Esophagus muscularis mucosa (tissue), 4 donors: ENCODE data around the gene IQCH. TPM values are rescaled to one million over a fixed set of nuclear protein-coding genes. Genes with fewer than 3 reads are reported as not detected.

Experiments
- DNase-seq: peaks from one replicate; pipeline ENCODE4 v3.0.0-alpha.2; 2017; ENCODE audit errors: extremely low spot score
- H3K27ac ChIP-seq, 4 donors: fragments of 200-600 bp; sonication (generic); replicated peaks in 1 of 4; 1 replicate in 3 of 4; 2 replicates in 1 of 4; pipeline ENCODE4 v1.5.1; 2016 to 2019; ENCODE audit warnings: mild to moderate bottlenecking in 1 of 4
- H3K27me3 ChIP-seq, 4 donors: fragments of 200-600 bp; sonication (generic); one replicate each; pipeline versions ENCODE4 v1.5.1 to v1.6.0; 2016 to 2019
- H3K36me3 ChIP-seq, 4 donors: fragments of 200-600 bp; sonication (generic); one replicate each; pipeline ENCODE4 v1.5.1; 2016 to 2019
- H3K4me1 ChIP-seq, 4 donors: fragments of 200-600 bp; sonication (generic); one replicate each; pipeline ENCODE4 v1.5.1; 2016 to 2019
- H3K4me3 ChIP-seq, 4 donors: fragments of 200-600 bp; sonication (generic); 1 replicate in 2 of 4; 2 replicates in 2 of 4; pipeline ENCODE4 v1.5.1; 2016 to 2019; ENCODE audit warnings: mild to moderate bottlenecking in 4 of 4, moderate library complexity in 1 of 4
- H3K9me3 ChIP-seq, 4 donors: fragments of 200-600 bp; sonication (generic); 1 replicate in 3 of 4; 2 replicates in 1 of 4; pipeline ENCODE4 v1.5.1; 2016 to 2019
- EP300 ChIP-seq: sonication (generic); formaldehyde crosslinking; IDR thresholded peaks from one replicate; pipeline ENCODE4 v1.6.1; 2017; ENCODE audit warnings: antibody characterized with exemption
- POLR2A ChIP-seq: fragments of 450-650 bp; IDR thresholded peaks from one replicate; pipeline ENCODE4 v1.6.1; 2017; ENCODE audit warnings: antibody characterized with exemption, moderate library complexity, mild to moderate bottlenecking, low read depth
- POLR2AphosphoS5 ChIP-seq, 2 donors: sonication (generic); formaldehyde crosslinking; IDR thresholded peaks; one replicate each; pipeline ENCODE4 v1.6.1; 2017; ENCODE audit warnings: antibody characterized with exemption in 2 of 2
- WGBS: methylation state at CpG from one replicate; pipeline ENCODE4 v1.1.5; 2018; 5-methylcytosine and 5-hydroxymethylcytosine counted together
- intact Hi-C: fragments of 100-400 bp; cut with DNase I; formaldehyde crosslinking; loops from one replicate; pipeline ENCODE4 v1.15.1; 2023
- total RNA-seq, 4 donors: library from RNA; depleted of rRNA; stranded (reverse); fragments of >200 nt; gene quantifications; one replicate each; pipeline versions ENCODE4 v1.1.0 to v1.2.1, GENCODE V29; 2016
- TF ChIP-seq, protein P1 (sequence below), 3 experiments: fragments of 200-600 bp in 2 of 3; fragments of 450-650 bp in 1 of 3; sonication (generic) in 2 of 3; IDR thresholded peaks; one replicate each; pipeline ENCODE4 v1.5.1; 2017 to 2019; ENCODE audit warnings: antibody characterized with exemption in 3 of 3, mild to moderate bottlenecking in 2 of 3, moderate library complexity in 1 of 3

Gene IQCH
- total RNA-seq, 4 donors from 2014 or later, result 0.58 to 2.4 (median 1.2) TPM

DNA sequence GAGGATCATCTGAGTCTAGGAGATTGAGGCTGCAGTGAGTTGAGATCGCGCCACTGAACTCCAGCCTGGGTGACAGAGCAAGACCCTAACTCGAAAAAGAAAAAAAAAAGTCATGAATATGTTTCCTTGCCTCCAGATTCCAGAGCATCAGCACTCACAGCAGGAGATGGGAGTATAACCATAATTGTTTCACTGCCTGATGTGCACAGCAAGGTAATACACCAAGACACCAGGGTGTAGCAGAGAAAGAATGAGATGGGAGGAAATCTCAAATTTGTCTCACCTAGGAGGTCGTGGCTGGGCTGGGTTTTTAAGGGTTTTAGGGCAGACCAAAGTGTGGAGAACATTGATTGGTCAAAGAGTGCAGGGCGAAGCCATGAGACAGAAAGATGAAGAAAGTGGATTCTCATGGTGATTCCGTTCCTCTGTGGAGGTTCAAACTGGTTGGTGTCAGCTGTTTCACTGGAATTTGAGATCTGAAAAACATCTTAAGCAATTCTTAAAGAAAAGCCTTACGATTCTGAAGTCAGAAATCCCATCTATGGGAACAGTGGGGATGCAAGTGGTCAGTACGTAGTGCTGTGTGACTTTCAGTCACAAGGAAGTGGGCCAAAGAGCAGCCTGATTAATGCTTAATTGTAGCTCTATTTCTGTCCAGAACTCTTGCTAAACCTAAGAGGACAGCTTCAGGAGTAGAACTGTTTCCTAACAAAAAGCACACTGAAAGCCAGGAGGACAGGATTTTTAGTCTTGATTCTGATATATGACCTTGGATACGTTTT, 258.5 kb downstream of the IQCH start:
- H3K9me3 ChIP-seq, result no peaks in the 10 kb centered on the region
- peaks cover 13 to 56% (median 35%) of the 10 kb centered on the region in 4 donors for H3K36me3 ChIP-seq
- H3K27ac ChIP-seq, result no peak overlapping the region
- TF ChIP-seq EP300 (no peak), POLR2AphosphoS5 (IDR thresholded peaks at IDR 0.05) (no peak), POLR2A (no peak)
- TF ChIP-seq, protein P1, sequence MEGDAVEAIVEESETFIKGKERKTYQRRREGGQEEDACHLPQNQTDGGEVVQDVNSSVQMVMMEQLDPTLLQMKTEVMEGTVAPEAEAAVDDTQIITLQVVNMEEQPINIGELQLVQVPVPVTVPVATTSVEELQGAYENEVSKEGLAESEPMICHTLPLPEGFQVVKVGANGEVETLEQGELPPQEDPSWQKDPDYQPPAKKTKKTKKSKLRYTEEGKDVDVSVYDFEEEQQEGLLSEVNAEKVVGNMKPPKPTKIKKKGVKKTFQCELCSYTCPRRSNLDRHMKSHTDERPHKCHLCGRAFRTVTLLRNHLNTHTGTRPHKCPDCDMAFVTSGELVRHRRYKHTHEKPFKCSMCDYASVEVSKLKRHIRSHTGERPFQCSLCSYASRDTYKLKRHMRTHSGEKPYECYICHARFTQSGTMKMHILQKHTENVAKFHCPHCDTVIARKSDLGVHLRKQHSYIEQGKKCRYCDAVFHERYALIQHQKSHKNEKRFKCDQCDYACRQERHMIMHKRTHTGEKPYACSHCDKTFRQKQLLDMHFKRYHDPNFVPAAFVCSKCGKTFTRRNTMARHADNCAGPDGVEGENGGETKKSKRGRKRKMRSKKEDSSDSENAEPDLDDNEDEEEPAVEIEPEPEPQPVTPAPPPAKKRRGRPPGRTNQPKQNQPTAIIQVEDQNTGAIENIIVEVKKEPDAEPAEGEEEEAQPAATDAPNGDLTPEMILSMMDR (IDR thresholded peaks at IDR 0.05), result no peak
- WGBS, result 89% methylated on average over 9 of the region's 9 CpGs
- H3K4me1 ChIP-seq, result no peaks in the 10 kb centered on the region
- DNase-seq, result no peak
- no peak overlapping the region for H3K4me3 ChIP-seq
- no peaks in the 10 kb centered on the region for H3K27me3 ChIP-seq
- intact Hi-C loops, result no loop called here

DNA sequence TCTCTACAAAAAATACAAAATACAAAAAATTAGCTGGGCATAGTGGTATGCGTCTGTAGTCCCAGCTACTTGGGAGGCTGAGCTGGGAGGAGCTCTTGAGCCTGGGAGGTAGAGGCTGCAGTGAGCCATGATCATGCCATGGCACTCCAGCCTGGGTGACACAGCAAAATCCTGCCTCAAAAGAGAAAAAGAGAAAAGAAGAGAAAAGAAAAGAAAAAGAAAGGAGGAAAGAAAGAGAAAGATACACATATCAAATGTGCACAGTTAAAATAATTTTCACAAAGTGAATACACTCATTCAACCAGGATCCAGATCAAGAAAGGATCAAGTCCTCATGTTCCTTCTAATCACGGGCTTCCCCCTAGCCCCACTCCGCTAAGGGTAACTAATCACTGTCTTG, 260.5 kb downstream of the IQCH start:
- no peaks in the 10 kb centered on the region for H3K9me3 ChIP-seq
- H3K36me3 ChIP-seq, result peaks cover 10 to 54% (median 35%) of the 10 kb centered on the region in 4 donors
- no peak overlapping the region for H3K4me3 ChIP-seq
- H3K4me1 ChIP-seq, result peaks cover under 1 to 3% (median 2%) of the 10 kb centered on the region in 4 donors
- no peaks in the 10 kb centered on the region for H3K27me3 ChIP-seq
- WGBS, result 96% methylated on average over 3 of the region's 3 CpGs
- intact Hi-C loops, result no loop called here
- TF ChIP-seq, protein P1 (IDR thresholded peaks at IDR 0.05), result no peak
- TF ChIP-seq EP300 (no peak), POLR2A (no peak), POLR2AphosphoS5 (IDR thresholded peaks at IDR 0.05) (no peak)
- no peak overlapping the region for H3K27ac ChIP-seq
- DNase-seq, result no peak

DNA sequence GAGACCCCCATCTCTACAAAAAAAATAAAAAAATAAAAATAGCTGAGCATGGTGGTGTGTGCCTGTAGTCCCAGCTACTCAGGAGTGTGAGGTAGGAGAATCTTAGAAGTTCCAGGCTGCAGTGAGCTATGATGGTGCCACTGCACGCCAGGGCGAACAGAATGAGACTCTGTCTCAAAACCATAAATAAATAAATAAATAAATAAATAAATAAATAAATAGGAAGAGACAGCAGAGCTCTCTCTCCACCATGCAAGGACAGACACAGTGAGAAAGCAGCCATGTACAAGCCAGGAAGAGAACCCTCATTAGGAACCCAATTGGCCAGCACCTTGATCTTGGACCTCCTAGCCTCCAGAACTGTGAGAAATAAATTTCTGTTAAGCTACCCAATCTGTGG, 261.0 kb downstream of the IQCH start:
- Histone ChIP-seq H3K4me1 (peaks cover 5 to 8% (median 7%) of the 10 kb centered on the region in 4 donors), H3K27me3 (no peaks in the 10 kb centered on the region), H3K9me3 (no peaks in the 10 kb centered on the region), H3K4me3 (no peak overlapping the region), H3K27ac (no peak overlapping the region), H3K36me3 (peaks cover 9 to 52% (median 35%) of the 10 kb centered on the region in 4 donors)
- WGBS, result 100% methylated on average over 2 of the region's 2 CpGs
- intact Hi-C loops, result no loop called here
- TF ChIP-seq EP300 (no peak), POLR2A (no peak), POLR2AphosphoS5 (IDR thresholded peaks at IDR 0.05) (no peak)
- TF ChIP-seq, protein P1 (IDR thresholded peaks at IDR 0.05), result no peak
- no peak for DNase-seq

DNA sequence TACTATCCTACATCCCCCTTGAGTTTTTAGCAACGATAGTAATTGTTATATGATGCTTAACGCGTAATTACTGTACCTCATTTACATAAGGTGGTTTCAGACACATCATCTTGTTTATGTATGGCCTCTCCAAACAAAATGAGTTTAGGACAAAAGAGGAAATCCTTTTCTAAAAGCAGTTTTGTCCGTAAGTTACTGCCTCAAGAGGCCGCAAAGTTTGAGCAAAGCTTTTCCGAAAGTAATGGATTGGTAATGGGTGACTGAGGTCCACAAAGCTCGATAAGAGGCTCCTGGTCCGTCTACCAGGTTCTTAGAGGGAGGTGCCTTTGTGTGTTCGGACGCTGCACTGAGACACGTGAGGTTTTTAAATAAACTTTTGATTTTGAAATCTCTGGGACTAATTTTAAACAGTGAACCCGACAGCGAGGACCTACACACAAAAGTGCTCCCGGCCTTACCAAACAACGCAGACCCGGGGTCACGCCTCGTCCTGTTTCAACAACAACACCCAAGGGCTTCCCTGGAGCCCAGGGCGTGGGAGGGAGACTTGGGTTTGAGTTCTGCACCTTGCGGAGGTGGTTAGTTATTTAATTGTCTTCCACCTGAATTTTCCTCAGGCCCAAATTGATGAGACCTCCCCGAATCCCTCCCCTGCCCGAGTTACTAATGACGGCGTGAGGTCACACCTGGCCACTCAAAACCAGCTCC, 265.9 kb downstream of the IQCH start:
- Histone ChIP-seq H3K9me3 (no peaks in the 10 kb centered on the region), H3K36me3 (peaks cover 0 to 13% (median 0%) of the 10 kb centered on the region in 4 donors), H3K27me3 (no peaks in the 10 kb centered on the region), H3K4me3 (peak overlapping the region; percentile 79 to 89 (median 86)), H3K4me1 (peaks cover 21 to 40% (median 32%) of the 10 kb centered on the region in 4 donors), H3K27ac (peak overlapping the region; percentile 92 to 98 (median 94))
- TF ChIP-seq POLR2AphosphoS5 (IDR thresholded peaks at IDR 0.05) (no peak), EP300 (peak; percentile 15), POLR2A (no peak)
- TF ChIP-seq, protein P1 (IDR thresholded peaks at IDR 0.05), result no peak
- 21% methylated on average over 17 of the region's 24 CpGs for WGBS
- DNase-seq, result no peak
- intact Hi-C loops, result no loop called here
